Hepatocyte (in vitro differentiated cells): ENCODE measurements around the gene TMPRSS6.

Experiments used
- CTCF ChIP-seq: fragments of 200-600 bp; sonication (generic); IDR thresholded peaks from 2 replicates; pipeline ENCODE4 v1.5.1; 2016; ENCODE audit warnings: antibody characterized with exemption, mild to moderate bottlenecking; ENCODE audit not compliant: poor library complexity
- EZH2 ChIP-seq: fragments of 200-600 bp; sonication (generic); IDR thresholded peaks from 2 replicates; pipeline ENCODE4 v1.6.1; 2016; ENCODE audit warnings: antibody characterized with exemption, mild to moderate bottlenecking, borderline replicate concordance
- EZH2phosphoT487 ChIP-seq: fragments of 200-600 bp; sonication (generic); IDR thresholded peaks from one replicate; pipeline ENCODE4 v1.6.1; 2018; ENCODE audit warnings: antibody characterized with exemption, mild to moderate bottlenecking, low read depth, moderate library complexity; ENCODE audit not compliant: unreplicated experiment, severe bottlenecking

GRCh38 chr22:37090920-37091695, 18.4 kb downstream of the TMPRSS6 start:
- TF ChIP-seq CTCF (no peak), EZH2 (no peak), EZH2phosphoT487 (no peak)
